Fibroblast of pulmonary artery (primary cell): Measurements from ENCODE around the gene PRR33.

ENCODE experiments used
- DNase-seq: peaks from one replicate; pipeline ENCODE4 v3.0.0-alpha.2; 2010; ENCODE audit warnings: low read depth
- H3K4me3 ChIP-seq: replicated peaks from 2 replicates; pipeline ENCODE4 v1.5.1; 2011; ENCODE audit warnings: low read depth, mild to moderate bottlenecking, control low read depth, low read length, moderate library complexity
- CTCF ChIP-seq: IDR thresholded peaks from 2 replicates; pipeline ENCODE4 v1.5.1; 2011; ENCODE audit warnings: mild to moderate bottlenecking, control low read depth, low read length, inconsistent platforms; ENCODE audit errors: missing control alignments

Gene PRR33

GRCh38 chr11:1842149-1843097, 49.3 kb downstream of the PRR33 start:
- no peak for TF ChIP-seq CTCF
- DNase-seq: no peak

GRCh38 chr11:1841511-1842148, 50.1 kb downstream of the PRR33 start:
- TF ChIP-seq CTCF: no peak
- H3K4me3 ChIP-seq: no peak overlapping the region
- no peak for DNase-seq

More at GRCh38 chr11:1842149-1843097, 49.3 kb downstream of the PRR33 start:
- H3K4me3 ChIP-seq: no peak overlapping the region

GRCh38 chr11:1840780-1841480, 50.8 kb downstream of the PRR33 start:
- H3K4me3 ChIP-seq: no peak overlapping the region
- TF ChIP-seq CTCF: no peak
- no peak for DNase-seq

- H3K4me3 ChIP-seq: no peak overlapping the region
- no peak for DNase-seq
- TF ChIP-seq CTCF: no peak
Observed at GRCh38 chr11:1839924-1840779, 51.5 kb downstream of the PRR33 start.

- no peak for TF ChIP-seq CTCF
- no peak for DNase-seq
Observed at GRCh38 chr11:1839204-1839923, 52.3 kb downstream of the PRR33 start.

More at GRCh38 chr11:1839204-1839923, 52.3 kb downstream of the PRR33 start:
- H3K4me3 ChIP-seq: no peak overlapping the region
